CD14-positive monocyte (primary cell): ENCODE measurements around the gene ZNF385D. TPM values are rescaled to one million over a fixed set of nuclear protein-coding genes. Genes with fewer than 3 reads are reported as not detected.

Experiments used
- DNase-seq, 3 donors: peaks; one replicate each; pipeline ENCODE4 v3.0.0-alpha.2; 2011 to 2022
- H2AFZ ChIP-seq: 2 replicates; pipeline ENCODE4 v1.6.0; 2012; ENCODE audit warnings: mild to moderate bottlenecking, low read depth, low read length, inconsistent platforms; ENCODE audit not compliant: insufficient read depth, poor library complexity, severe bottlenecking
- H3K27ac ChIP-seq, 2 donors: 1 replicate in 1 of 2; 2 replicates in 1 of 2; pipeline ENCODE4 v1.5.1; 2012 to 2013; ENCODE audit warnings: low read length in 2 of 2, control low read depth in 1 of 2, inconsistent platforms in 1 of 2, low read depth in 1 of 2, mild to moderate bottlenecking in 1 of 2
- H3K27me3 ChIP-seq, 2 donors: one replicate each; pipeline versions ENCODE4 v1.6.0 to v1.6.1; 2011 to 2013; ENCODE audit warnings: low read length in 2 of 2; ENCODE audit not compliant: control insufficient read depth in 2 of 2, insufficient read depth in 2 of 2
- H3K36me3 ChIP-seq, 2 donors: replicated peaks in 1 of 2; 1 replicate in 1 of 2; 2 replicates in 1 of 2; pipeline versions ENCODE4 v1.5.1 to v1.6.1; 2012 to 2013; ENCODE audit warnings: low read length in 2 of 2, control low read depth in 1 of 2, inconsistent platforms in 1 of 2, mild to moderate bottlenecking in 1 of 2; ENCODE audit not compliant: insufficient read depth in 2 of 2, control insufficient read depth in 1 of 2
- H3K4me1 ChIP-seq, 2 donors: 1 replicate in 1 of 2; 2 replicates in 1 of 2; pipeline versions ENCODE4 v1.5.1 to v1.6.1; 2012 to 2013; ENCODE audit warnings: low read length in 2 of 2, control low read depth in 1 of 2, inconsistent platforms in 1 of 2, mild to moderate bottlenecking in 1 of 2, moderate library complexity in 1 of 2; ENCODE audit not compliant: insufficient read depth in 2 of 2, control insufficient read depth in 1 of 2
- H3K4me2 ChIP-seq: replicated peaks from 2 replicates; pipeline ENCODE3; 2012; ENCODE audit warnings: low read length, moderate library complexity, mild to moderate bottlenecking; ENCODE audit not compliant: poor library complexity, severe bottlenecking; ENCODE audit errors: extremely low read depth
- H3K4me3 ChIP-seq, 3 experiments: fragments of 200-600 bp in 1 of 3; sonication (generic) in 1 of 3; replicated peaks in 1 of 3; 1 replicate in 2 of 3; 2 replicates in 1 of 3; pipeline ENCODE4 v1.5.1; 2011 to 2013; ENCODE audit warnings: low read length in 3 of 3, mild to moderate bottlenecking in 3 of 3, control low read depth in 2 of 3, low read depth in 2 of 3, inconsistent platforms in 1 of 3, moderate library complexity in 1 of 3
- H3K79me2 ChIP-seq: 2 replicates; pipeline ENCODE4 v1.6.0; 2012; ENCODE audit warnings: mild to moderate bottlenecking, control low read depth, inconsistent platforms, low read length, moderate library complexity; ENCODE audit not compliant: insufficient read depth
- H3K9ac ChIP-seq: 2 replicates; pipeline ENCODE4 v1.6.0; 2017; ENCODE audit warnings: low read length, mild to moderate bottlenecking; ENCODE audit not compliant: insufficient read depth, poor library complexity, severe bottlenecking
- H3K9me3 ChIP-seq, 2 donors: replicated peaks in 1 of 2; 1 replicate in 1 of 2; 2 replicates in 1 of 2; pipeline versions ENCODE4 v1.5.1 to v1.6.1; 2012 to 2013; ENCODE audit warnings: low read length in 2 of 2, control low read depth in 1 of 2; ENCODE audit not compliant: control insufficient read depth in 1 of 2, insufficient read depth in 1 of 2
- H4K20me1 ChIP-seq: 2 replicates; pipeline ENCODE4 v1.6.0; 2012; ENCODE audit warnings: mild to moderate bottlenecking, low read length, control low read depth, moderate library complexity; ENCODE audit not compliant: insufficient read depth
- H3K27ac Mint-ChIP-seq, 7 donors: one replicate each; pipeline ENCODE4 v1.8.0; 2020; ENCODE audit warnings: mild to moderate bottlenecking in 7 of 7, mixed read lengths in 7 of 7, moderate library complexity in 6 of 7, inconsistent platforms in 2 of 7
- H3K27me3 Mint-ChIP-seq, 3 donors: one replicate each; pipeline ENCODE4 v1.8.0; 2021 to 2022; ENCODE audit warnings: low read depth in 3 of 3, mild to moderate bottlenecking in 3 of 3, mixed read lengths in 3 of 3, moderate library complexity in 3 of 3, inconsistent platforms in 1 of 3
- H3K36me3 Mint-ChIP-seq, 2 donors: one replicate each; pipeline ENCODE4 v1.8.0; 2020; ENCODE audit warnings: mixed read lengths in 2 of 2, inconsistent platforms in 1 of 2, mild to moderate bottlenecking in 1 of 2
- H3K4me1 Mint-ChIP-seq: one replicate; pipeline ENCODE4 v1.8.0; 2020; ENCODE audit warnings: mild to moderate bottlenecking, mixed read lengths
- H3K4me3 Mint-ChIP-seq, 2 donors: one replicate each; pipeline ENCODE4 v1.8.0; 2020; ENCODE audit warnings: mild to moderate bottlenecking in 2 of 2, mixed read lengths in 2 of 2, moderate library complexity in 1 of 2
- H3K9me3 Mint-ChIP-seq, 7 donors: one replicate each; pipeline ENCODE4 v1.8.0; 2020 to 2022; ENCODE audit warnings: mixed read lengths in 7 of 7, mild to moderate bottlenecking in 6 of 7, moderate library complexity in 6 of 7, inconsistent platforms in 2 of 7
- WGBS: methylation state at CpG from one replicate; pipeline ENCODE4 v1.1.5; 2013; ENCODE audit warnings: missing lambda C conversion rate; ENCODE audit not compliant: insufficient coverage; 5-methylcytosine and 5-hydroxymethylcytosine counted together
- intact Hi-C, 2 donors: fragments of 100-400 bp; cut with micrococcal nuclease; formaldehyde crosslinking; loops; one replicate each; pipeline versions ENCODE4 v1.15.0 to v1.15.1; 2023
- polyA plus RNA-seq, 3 donors: library from polyadenylated mRNA; depleted of rRNA in 1 of 3; unstranded in 2 of 3; stranded (reverse) in 1 of 3; fragments of 300-500 nt in 2 of 3; fragments of >200 nt in 1 of 3; fragmentation: Illumina TruSeq in 2 of 3; gene quantifications; 1 replicate in 2 of 3; 2 replicates in 1 of 3; pipeline ENCODE4 v1.2.3, GENCODE V29; 2012 to 2021
- TF ChIP-seq, protein P1 (sequence below): fragments of 200-600 bp; IDR thresholded peaks from one replicate; pipeline ENCODE4 v1.8.0; 2022; ENCODE audit warnings: antibody characterized with exemption, mild to moderate bottlenecking

Gene ZNF385D
- polyA plus RNA-seq, 3 donors: not detected

DNA sequence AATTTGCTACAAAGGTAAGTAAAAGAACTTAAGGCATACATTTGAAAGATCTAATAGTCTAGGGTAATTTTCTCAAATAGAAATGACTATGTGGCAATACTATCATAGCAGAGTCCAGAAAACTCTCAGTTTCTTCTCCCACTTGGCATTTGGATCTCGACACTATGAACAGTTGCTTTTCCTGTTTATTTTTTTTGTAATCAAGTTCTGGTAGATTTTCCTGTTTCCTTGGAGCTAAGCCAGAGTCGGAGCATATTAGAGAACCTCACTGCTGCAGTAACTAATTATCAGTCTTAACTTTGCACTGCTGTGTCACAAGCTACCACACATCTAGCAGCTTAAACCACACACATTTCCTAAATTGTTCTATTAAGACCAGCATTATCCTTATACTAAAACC is 44.9 kb upstream of the ZNF385D start:
- TF ChIP-seq, protein P1, sequence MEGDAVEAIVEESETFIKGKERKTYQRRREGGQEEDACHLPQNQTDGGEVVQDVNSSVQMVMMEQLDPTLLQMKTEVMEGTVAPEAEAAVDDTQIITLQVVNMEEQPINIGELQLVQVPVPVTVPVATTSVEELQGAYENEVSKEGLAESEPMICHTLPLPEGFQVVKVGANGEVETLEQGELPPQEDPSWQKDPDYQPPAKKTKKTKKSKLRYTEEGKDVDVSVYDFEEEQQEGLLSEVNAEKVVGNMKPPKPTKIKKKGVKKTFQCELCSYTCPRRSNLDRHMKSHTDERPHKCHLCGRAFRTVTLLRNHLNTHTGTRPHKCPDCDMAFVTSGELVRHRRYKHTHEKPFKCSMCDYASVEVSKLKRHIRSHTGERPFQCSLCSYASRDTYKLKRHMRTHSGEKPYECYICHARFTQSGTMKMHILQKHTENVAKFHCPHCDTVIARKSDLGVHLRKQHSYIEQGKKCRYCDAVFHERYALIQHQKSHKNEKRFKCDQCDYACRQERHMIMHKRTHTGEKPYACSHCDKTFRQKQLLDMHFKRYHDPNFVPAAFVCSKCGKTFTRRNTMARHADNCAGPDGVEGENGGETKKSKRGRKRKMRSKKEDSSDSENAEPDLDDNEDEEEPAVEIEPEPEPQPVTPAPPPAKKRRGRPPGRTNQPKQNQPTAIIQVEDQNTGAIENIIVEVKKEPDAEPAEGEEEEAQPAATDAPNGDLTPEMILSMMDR: no peak
- Histone ChIP-seq H3K9me3 (peaks cover 5 to 10% of the 10 kb centered on the region in 2 donors), H3K9ac (no peak overlapping the region), H4K20me1 (no peaks in the 10 kb centered on the region), H3K27ac (no peak overlapping the region), H3K4me3 (no peak overlapping the region), H3K4me2 (no peak overlapping the region), H2AFZ (no peak overlapping the region), H3K36me3 (no peaks in the 10 kb centered on the region), H3K79me2 (no peaks in the 10 kb centered on the region), H3K4me1 (no peaks in the 10 kb centered on the region), H3K27me3 (no peaks in the 10 kb centered on the region)
- Mint-ChIP-seq H3K27me3 (no peaks in the 10 kb centered on the region), H3K36me3 (no peaks in the 10 kb centered on the region), H3K27ac (no peak overlapping the region), H3K4me3 (no peak overlapping the region), H3K9me3 (peaks cover 0 to 5% (median 2%) of the 10 kb centered on the region in 7 donors), H3K4me1 (no peaks in the 10 kb centered on the region)
- 29% methylated on average over 1 of the region's 2 CpGs for WGBS
- no peak for DNase-seq
- intact Hi-C loops: no loop called here

DNA sequence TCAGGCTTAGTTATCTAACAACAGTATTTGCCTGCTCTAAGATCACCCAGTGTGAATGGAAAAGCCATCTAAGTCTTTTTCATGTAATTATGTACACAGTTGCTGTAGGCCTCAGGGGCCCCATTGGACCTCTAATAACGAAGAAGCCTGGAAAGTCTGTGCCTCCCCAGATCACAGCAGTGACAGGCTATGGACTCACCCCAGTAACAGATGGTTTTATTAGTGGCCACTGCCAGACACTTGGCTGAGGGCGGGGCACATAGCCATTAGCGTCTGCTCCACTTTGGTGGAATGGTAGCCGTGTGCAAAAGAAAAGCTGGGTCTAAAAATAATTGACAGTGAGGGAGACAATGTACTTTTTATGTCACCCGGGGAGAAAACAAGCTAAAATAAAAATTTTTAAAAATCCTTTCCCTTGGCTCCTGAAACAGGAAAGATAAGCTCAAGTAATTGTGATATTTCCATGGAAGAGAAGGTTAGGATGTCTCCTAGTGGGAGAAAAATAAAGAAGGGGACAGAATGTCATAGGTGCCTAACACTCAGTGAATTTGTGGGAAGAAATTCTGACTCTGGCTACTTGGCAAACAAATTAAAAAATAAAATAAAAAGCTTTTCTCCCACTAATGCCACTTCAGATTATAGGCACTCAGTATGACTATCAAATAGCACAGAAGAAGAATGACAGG is 44.3 kb upstream of the ZNF385D start:
- Histone ChIP-seq H3K4me2 (no peak overlapping the region), H2AFZ (no peak overlapping the region), H3K36me3 (no peaks in the 10 kb centered on the region), H3K4me3 (no peak overlapping the region), H3K79me2 (no peaks in the 10 kb centered on the region), H4K20me1 (no peaks in the 10 kb centered on the region), H3K9ac (no peak overlapping the region), H3K4me1 (no peaks in the 10 kb centered on the region), H3K27ac (no peak overlapping the region), H3K9me3 (peaks cover 5 to 10% of the 10 kb centered on the region in 2 donors), H3K27me3 (no peaks in the 10 kb centered on the region)
- Mint-ChIP-seq H3K27me3 (no peaks in the 10 kb centered on the region), H3K9me3 (peaks cover 0 to 3% (median 2%) of the 10 kb centered on the region in 7 donors), H3K4me3 (no peak overlapping the region), H3K36me3 (no peaks in the 10 kb centered on the region), H3K27ac (no peak overlapping the region), H3K4me1 (no peaks in the 10 kb centered on the region)
- no peak for DNase-seq
- WGBS: 100% methylated on average over 1 of the region's 5 CpGs
- TF ChIP-seq, protein P1: no peak
- intact Hi-C loops: no loop called here
